ENCODE results near the gene ANTXRL. TPM values are rescaled to one million over a fixed set of nuclear protein-coding genes. Genes with fewer than 3 reads are reported as not detected.
"Not testable (repeated sequence)": the region's sequence is repeated elsewhere in the genome, so short reads cannot be mapped to it uniquely, and the experiment has no call there.

Gene ANTXRL
- total RNA-seq, 2 donors from 2014 or later = not detected

DNA sequence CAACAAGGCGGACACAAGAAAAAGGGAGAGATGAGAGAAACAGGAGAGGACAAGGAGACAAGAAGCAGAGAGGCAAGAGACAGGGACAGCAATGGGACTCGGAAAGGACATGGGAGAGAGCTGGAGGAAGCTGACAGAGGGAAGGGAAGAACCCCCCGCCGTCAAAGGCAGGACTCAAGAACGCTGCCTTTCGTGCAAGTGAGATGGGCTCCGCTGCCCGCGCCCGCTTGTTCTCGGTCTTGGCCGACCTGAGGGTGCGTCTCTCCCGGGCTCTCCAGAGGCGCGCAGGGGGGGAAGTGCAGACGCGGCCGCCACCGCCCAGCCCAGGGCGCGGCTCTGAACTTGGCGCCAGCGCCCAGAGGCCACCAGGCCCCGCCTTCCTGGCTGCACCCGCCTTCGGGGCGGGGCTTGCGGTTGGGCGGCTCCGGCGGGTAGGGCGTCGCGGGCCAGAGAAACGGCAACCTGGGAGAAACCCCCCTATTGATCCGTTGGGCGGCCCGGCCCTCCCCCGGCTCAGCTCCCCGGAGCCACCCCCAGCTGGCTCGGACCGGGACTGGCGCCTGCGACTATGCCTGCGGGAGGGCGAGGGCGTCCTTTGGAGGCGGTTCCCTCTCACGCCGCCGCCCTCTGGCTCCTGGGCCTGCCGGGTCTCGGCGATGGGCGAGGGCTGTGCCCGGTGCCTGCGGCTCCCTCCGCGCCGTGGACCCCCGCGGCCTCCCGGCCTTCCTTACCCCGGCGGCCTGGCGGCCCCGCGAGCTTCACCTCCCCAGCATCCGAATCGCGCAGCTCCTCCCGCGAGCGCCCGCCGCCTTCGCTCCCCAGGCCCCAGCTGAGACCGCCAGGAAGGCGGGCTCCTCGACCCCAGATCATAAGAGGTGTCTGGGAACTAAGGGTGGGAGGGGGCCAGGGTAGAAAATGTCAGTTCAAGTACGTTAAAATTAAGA lies 2.2 kb upstream of the ANTXRL start:
- H3K36me3 Mint-ChIP-seq = no peaks in the 10 kb centered on the region
- no peaks in the 10 kb centered on the region for H3K9me3 Mint-ChIP-seq
- ATAC-seq (peak; percentile 88 to 93), DNase-seq (ENCODE audit: low spot score in 2 of 2) (peak; percentile 85 to 89)
- peak overlapping the region; percentile 2 to 75 for H3K27ac Mint-ChIP-seq

DNA sequence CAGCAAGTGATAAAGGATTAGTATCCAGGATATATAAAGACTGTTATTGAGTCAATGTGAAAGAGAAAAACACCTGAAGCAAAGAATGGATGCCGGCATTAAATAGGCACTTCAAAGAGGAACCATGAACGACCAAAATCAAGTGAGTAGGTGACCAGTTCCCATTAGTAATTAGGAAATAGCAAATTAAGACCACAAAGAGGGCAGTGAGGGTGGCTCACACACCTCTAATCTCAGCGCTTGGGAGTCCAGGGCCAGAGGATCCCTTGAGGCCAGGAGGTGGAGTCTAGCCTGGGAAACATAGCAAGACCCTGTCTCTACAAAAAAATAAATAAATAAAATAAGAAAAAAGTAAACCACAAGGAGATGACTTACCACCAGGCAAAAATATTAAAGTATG lies 1.5 kb upstream of the ANTXRL start:
- Mint-ChIP-seq H3K9me3 (no peaks in the 10 kb centered on the region), H3K27ac (peak overlapping the region in 1 of 2 donors; percentile 74), H3K36me3 (no peaks in the 10 kb centered on the region)
- DNase-seq (ENCODE audit: low spot score in 2 of 2) (no peak), ATAC-seq (no peak)

DNA sequence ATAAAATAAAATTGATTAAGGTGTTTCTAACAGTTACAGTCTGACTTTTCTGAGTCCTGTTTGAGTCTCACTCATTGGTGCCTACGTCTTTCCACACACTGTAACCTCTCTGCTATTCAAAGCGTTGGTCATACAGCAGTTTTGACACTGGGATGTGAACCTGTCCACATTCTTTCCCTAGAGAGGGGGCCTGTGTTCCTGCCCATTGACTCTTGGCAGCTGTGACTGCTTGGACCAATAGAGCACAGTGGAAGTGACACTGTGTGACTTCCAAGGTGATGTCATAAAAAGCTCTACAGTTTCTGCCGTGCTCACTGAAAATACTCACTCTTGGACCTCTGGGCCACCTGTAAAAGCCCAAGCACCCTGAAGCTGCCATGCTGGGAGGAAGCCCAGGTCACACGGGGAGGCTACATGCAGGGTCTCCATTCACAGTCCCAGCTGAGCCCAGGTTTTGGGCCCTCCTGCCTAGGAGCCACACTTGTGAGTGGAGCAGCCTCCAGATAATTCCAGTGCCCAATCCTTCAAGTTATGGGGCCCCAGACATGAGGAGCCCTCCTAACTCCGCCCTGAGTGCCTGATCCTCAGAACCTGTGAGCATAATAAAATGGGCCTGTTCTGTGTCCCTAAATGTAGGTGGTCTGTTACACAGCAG lies 704 bp upstream of the ANTXRL start:
- DNase-seq (ENCODE audit: low spot score in 2 of 2) = peak in 1 of 2 donors; percentile 47
- no peak overlapping the region for H3K27ac Mint-ChIP-seq
- no peak for ATAC-seq
- H3K36me3 Mint-ChIP-seq = no peaks in the 10 kb centered on the region
- no peaks in the 10 kb centered on the region for H3K9me3 Mint-ChIP-seq

DNA sequence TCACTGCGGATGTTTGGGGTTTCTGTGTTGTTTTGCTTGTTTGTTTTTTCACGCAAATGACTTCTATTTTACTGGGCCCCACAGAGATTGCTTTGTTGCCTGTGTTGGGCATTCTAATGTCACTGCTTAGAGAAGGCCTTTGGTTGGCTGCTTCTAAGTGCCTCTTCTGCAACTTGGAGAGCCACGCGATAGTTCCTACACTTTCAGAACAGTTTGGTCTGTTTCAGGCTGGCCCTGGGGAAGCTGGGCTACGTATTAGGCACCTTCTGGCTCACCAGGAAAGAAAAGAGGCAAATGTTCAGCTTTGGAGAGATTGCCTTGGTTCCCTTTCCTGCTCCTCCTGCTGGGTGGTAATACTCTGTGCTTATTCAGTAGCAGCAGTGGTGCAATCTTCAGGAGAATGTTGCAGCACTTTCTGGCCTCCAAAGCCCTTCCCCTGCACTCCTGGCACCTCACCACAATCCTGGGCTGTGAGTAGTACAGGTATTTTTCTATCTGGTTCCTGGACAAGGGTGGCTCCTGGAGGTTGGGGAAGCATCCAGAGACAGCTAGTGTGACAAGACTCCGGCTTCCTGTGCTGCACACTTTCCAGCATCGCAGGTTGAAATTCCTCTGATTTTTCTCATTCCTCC lies 1.2 kb downstream of the ANTXRL start:
- DNase-seq (ENCODE audit: low spot score in 2 of 2) = peak in 1 of 2 donors; percentile 13
- ATAC-seq = no peak
- no peak overlapping the region for H3K27ac Mint-ChIP-seq
- no peaks in the 10 kb centered on the region for H3K9me3 Mint-ChIP-seq
- no peaks in the 10 kb centered on the region for H3K36me3 Mint-ChIP-seq

DNA sequence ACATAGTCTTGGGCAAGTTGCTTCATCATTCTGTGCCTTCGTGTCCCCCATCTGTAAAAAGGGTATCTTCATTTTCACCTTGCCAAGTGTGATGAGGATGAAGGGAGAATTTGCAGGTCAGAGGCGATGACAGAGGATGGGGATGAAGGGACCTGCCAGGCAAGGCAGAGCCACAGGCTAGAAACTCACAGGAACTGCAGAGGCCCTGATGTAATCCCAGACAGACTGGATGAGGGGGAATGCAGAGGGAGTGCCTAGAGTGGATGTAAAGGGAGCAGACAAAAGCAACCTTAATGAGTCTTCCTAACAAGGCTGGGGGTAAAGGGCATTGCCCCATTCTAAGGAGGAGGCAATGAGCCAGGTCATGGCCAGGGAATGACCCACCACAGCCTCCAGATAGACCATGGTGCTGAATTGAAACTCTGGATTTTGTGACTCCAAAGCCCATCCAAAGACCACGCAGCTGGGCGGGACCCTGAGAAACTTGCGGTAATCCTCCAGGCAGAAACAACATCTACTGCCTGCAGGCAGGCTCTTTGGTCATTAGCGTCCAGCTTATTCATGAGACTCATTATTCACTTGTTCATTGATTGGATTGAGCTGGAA lies 1.9 kb downstream of the ANTXRL start:
- no peak overlapping the region for H3K27ac Mint-ChIP-seq
- H3K9me3 Mint-ChIP-seq = no peaks in the 10 kb centered on the region
- no peak for DNase-seq (ENCODE audit: low spot score in 2 of 2)
- H3K36me3 Mint-ChIP-seq = no peaks in the 10 kb centered on the region
- no peak for ATAC-seq

DNA sequence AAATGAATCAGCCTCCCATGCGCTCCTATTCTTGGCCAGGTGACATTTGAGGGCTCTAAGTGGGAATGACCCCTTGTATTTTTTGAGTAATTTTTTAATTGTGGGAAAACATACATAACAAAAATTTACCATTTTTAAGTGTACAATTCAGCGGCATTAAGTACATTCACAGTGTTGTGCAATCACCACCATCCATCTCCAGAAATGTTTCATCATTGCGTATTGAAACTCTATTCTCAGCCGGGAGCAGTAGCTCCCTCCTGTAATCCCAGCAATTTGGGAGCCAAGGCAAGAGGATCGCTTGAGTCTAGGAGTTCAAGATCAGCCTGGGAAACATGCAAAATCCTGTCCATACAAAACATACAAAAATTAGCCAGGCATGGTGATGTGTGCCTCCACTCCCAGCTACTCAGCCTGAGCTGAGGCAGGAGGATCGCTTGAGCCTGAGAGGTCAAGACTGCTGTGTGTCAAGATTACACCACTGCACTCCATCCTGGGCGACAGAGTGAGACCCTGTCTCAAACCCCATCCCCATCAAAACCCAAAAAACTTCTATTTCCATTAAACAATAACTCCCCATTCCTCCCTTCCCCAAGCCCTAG lies 2.5 kb downstream of the ANTXRL start:
- Mint-ChIP-seq H3K9me3 (no peaks in the 10 kb centered on the region), H3K27ac (no peak overlapping the region), H3K36me3 (no peaks in the 10 kb centered on the region)
- ATAC-seq (no peak), DNase-seq (ENCODE audit: low spot score in 2 of 2) (no peak)

DNA sequence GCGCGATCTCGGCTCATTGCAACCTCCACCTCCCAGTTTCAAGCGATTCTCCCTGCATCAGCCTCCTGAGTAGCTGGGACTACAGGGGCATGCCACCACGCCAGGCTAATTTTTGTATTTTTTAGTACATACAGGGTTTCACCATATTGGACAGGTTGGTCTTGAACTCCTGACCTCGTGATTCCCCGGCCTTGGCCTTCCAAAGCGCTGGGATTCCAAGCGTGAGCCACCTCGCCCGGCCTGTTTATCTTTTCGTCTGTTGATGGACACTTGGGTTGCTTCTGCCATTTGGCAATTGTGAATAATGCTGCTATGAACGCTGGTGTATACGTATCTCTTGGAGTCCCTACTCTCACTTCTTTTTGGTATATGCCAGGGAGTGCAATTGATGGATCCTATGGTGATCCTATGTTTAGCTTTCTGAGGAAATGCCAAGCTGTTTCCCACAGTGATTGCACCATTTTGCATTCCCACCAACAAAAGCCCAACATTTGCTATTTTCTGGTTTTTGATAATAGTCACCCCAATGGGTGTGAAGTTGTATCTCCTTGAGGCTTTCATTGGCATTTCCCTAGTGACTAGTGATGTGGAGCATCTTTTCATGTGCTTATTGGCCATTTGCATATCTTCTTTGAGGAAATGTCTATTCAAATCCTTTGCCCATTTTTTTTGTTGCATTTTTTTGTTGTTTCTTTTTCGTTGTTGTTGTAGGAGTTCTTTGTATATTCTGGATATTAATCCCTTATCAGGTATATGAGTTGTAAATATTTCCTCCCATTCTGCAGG lies 3.5 kb downstream of the ANTXRL start:
- Mint-ChIP-seq H3K9me3 (no peaks in the 10 kb centered on the region), H3K36me3 (no peaks in the 10 kb centered on the region), H3K27ac (no peak overlapping the region)
- DNase-seq (ENCODE audit: low spot score in 2 of 2) (no peak), ATAC-seq (no peak)

DNA sequence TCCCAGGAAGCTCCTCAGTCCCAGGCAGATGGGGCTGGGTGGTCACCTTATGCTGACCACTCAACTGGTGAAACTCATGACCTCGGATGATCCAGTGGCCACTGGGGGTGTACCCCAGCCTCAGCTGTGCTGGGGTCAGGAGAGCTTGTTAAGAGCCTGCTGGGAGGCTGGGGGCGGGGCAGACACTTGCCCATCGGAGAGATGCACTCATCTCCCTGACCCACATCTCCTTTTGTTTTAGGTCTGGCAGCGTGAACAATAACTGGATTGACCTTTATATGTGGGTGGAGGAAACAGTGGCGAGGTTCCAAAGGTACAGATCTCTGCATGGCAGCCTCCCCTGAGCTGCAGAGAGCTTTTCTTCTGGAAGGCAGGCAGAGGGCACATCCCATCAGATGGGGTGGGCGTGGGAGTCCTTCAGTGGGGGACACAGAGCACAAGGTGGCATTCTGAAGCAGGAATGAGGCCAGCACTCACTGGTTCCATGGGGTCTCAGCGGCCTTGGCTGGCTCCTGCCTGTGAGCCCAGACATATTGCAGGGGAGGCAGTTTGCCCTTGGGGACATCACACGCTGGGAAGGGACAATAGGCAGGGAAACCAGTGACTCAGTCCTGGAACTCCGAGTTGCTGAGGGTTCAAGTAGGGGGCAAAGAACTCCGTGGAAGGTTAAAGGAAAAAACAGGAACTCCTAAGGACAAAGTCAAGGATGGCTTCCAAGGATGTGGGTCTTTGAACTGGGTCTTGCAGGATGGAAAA lies 5.2 kb downstream of the ANTXRL start:
- Mint-ChIP-seq H3K36me3 (no peaks in the 10 kb centered on the region), H3K9me3 (no peaks in the 10 kb centered on the region), H3K27ac (peak overlapping the region in 1 of 2 donors; percentile 51)
- DNase-seq (ENCODE audit: low spot score in 2 of 2) = peak in 1 of 2 donors; percentile 43
- ATAC-seq = no peak

DNA sequence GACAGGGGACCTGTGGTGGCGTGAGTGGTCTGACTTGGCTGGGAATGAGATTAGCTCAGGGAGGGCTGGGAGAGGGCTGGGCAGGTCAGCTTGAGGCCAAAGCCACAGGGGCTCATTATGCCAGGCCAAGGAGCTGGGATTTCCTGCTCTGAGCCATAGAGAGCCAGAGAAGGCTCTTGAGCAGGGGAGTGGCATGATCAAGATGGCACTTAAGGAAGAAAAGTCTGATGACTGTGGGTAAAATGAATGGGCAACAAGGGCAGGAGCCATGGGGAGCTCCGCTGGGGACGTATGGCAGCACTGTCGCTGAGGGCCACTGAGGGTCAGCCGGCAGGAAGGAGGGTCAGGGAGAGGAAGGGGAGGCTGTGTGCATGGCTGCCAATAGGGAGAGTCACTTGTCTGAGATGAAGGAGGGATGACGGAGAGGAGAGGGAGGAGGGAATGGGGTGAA lies 5.8 kb downstream of the ANTXRL start:
- H3K9me3 Mint-ChIP-seq = no peaks in the 10 kb centered on the region
- no peaks in the 10 kb centered on the region for H3K36me3 Mint-ChIP-seq
- ATAC-seq = no peak
- DNase-seq (ENCODE audit: low spot score in 2 of 2) = peak in 1 of 2 donors; percentile 21
- H3K27ac Mint-ChIP-seq = no peak overlapping the region

DNA sequence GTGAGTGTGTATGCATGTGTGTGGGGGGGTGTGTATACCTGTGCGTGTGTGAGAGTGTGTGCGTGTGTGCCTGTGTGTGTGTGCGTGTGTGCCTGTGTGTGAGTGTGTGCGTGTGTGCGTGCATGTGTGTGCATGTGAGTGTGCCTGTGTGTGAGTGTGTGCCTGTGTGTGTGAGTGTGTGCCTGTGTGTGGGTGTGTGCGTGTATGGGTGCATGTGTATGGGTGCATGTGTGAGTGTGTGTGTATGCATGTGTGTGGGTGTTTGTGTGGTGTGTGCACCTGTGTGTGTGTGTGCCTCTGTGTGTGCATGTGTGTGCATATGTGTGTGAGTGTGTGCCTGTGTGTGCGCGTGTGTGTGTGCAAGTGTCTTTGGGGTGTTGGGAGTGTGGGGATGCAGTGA lies 6.4 kb downstream of the ANTXRL start:
- DNase-seq (ENCODE audit: low spot score in 2 of 2) (no peak), ATAC-seq (no peak)
- Mint-ChIP-seq H3K27ac (no peak overlapping the region), H3K36me3 (no peaks in the 10 kb centered on the region), H3K9me3 (no peaks in the 10 kb centered on the region)

DNA sequence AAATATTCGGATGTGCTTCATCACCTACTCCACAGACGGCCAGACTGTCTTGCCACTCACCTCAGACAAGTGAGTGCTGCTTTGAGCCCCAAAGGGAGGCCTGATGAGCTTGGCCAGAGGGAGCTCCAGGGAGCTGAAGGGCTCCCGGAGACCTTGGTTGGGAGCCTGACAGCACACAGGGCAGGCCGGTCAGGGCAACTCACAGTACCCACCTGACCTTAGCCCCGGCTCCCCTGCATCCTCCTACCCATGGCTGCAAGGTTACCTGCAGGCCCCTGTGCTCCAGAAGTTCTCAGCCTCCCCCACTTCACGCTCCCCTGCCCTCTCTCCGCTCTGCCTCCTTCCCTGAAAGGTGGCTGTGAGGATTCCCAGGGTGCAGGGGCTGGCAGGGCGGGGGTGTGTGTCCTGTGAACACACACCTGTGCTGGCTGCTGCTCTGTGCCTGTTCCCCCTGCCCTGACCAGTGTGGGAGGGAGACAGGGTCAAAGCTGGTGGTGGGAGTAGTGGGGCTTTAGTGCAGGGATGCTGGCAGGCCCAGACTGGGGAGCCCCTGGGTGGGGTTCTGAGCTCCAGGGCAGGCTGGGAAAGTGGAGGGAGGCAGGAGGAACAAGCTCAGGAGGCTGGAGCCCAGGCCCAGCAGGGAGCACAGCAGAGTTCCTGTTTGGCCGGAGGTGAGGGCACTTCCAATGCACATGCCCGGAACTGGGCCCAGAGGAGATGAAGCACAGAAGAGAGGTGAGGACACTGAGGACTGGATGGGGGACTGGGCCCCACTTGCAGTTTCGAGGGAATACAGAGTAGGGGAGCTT lies 7.2 kb downstream of the ANTXRL start:
- H3K27ac Mint-ChIP-seq = no peak overlapping the region
- no peak for ATAC-seq
- no peaks in the 10 kb centered on the region for H3K9me3 Mint-ChIP-seq
- no peaks in the 10 kb centered on the region for H3K36me3 Mint-ChIP-seq
- no peak for DNase-seq (ENCODE audit: low spot score in 2 of 2)

DNA sequence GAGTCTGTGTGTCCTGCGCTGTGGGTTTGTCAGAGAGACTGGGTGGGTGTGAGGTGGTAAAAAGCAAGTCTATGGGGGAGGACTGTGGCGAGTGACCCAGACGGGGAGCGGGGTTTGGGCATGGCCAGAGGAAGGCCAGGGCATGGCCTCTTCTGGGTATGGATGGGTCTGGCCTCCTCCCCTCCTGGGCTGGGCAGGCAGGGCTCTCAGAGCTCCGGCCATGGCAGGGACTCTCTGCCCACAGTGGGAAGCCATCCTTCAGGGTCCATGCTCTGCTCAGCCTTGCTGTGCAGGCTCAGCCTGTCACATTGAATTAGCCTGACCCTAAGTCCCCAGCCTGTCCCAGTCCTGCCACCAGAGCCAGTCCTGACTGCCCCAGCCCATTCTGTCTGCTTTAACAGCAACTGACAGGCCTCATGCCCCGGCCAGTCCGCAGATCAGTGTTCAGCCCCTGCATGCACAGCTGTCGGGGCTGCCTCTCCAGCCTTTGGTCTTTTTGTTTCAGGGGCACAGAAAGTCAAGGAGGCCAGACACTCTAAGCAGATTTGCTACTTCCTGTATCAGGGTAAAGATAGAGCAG lies 7.9 kb downstream of the ANTXRL start:
- DNase-seq (ENCODE audit: low spot score in 2 of 2) (no peak), ATAC-seq (no peak)
- Mint-ChIP-seq H3K36me3 (no peaks in the 10 kb centered on the region), H3K9me3 (no peaks in the 10 kb centered on the region), H3K27ac (peak overlapping the region in 1 of 2 donors; percentile 48)

DNA sequence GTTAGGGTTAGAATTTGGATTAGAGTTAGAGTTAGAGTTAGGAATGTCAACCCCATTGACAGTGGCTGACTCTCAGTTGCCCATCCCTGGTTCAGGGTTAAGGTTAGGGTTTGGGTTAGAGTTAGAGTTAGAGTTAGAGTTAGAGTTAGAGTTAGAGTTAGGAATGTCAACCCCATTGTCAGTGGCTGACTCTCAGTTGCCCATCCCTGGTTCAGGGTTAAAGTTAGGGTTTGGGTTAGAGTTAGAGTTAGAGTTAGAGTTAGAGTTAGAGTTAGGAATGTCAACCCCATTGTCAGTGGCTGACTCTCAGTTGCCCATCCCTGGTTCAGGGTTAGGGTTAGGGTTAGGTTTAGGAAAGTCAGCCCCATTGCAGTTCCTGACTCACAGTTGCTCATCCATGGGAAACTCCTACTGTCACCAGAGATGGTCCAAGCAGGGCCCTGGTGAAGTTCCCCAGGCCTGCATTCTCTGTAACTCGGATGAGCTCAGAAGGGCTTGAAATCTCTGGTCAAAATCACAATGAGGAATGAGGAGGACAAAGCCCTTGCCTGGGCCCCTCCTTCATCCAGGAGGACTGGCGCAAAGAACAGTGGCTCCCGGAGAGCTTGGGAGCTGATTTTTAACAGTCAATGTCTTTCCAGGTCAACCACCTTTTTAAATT lies 8.7 kb downstream of the ANTXRL start:
- not testable (repeated sequence) for H3K27ac Mint-ChIP-seq; H3K9me3 Mint-ChIP-seq; ATAC-seq; H3K36me3 Mint-ChIP-seq; DNase-seq (ENCODE audit: low spot score in 2 of 2)

DNA sequence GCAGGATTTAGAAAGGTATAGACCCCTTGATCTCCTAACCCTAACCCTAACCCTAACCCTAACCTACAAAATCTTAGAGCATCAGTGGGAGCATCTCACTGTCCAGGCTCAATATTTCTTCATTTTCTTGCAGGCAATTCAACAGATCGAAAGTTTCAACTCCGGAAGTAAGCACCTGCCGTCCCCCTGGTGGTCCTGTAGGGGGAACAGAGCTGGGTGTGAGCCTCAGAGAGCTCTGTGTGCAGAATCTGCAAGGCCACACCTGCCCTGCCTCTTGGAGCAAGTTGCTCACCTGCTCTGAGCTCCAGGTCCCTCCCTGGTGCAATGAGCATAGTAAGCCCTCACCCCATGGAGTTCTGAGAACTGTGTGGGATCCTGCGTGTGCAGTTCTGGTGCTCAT lies 9.3 kb downstream of the ANTXRL start:
- not testable (repeated sequence) for DNase-seq (ENCODE audit: low spot score in 2 of 2); H3K27ac Mint-ChIP-seq; H3K36me3 Mint-ChIP-seq; H3K9me3 Mint-ChIP-seq; ATAC-seq
